ENCODE results near the gene NLRC5.

The NLRC5 gene

DNA sequence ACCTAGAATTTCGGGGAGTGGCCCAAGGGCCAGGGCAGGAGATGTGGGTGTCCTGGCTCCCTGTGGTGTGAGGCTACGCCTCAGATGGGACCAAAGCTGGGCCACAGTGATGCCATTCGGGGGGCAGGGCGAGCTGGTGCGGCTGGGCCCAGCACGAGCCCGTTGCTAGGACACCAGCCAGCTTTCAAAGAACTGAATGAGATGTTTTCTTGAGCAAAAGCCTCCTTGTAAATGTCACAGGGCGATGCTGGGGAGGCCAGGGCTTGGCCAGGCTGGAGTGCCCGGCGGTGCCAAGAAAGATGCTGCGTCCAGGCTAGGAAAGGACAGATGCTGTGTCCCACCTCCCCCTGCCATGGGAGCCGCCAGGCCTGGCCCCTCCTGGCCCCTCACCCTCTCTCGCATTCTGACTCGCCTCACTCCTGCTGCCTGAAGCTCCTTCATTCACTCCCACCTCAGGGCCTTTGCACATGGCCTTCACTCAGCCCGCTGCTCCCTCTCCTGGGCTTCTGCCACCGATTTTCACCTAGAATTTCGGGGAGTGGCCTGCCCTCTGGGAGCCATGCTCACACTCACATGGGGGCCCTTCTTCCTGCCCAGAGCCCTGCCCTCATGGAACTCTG lies 142.1 kb downstream of the NLRC5 start:
- Histone ChIP-seq H2BK5ac (ENCODE audit: low read depth, low read length, poor library complexity, severe bottlenecking) (no peak overlapping the region), H3K9ac (ENCODE audit: low read length) (no peak overlapping the region), H3K9me3 (ENCODE audit: control insufficient read depth, low read length) (no peaks in the 10 kb centered on the region), H3K36me3 (ENCODE audit: control insufficient read depth in 1 of 2, insufficient read depth in 2 of 2, low read depth in 1 of 2, low read length in 2 of 2) (peaks cover 0 to 15% of the 10 kb centered on the region in 2 experiments), H2BK15ac (ENCODE audit: low read depth, poor library complexity, severe bottlenecking) (no peak overlapping the region), H2BK12ac (ENCODE audit: low read length in 2 of 2) (no peak overlapping the region), H3K4ac (ENCODE audit: low read depth in 1 of 2, low read length in 2 of 2) (no peak overlapping the region), H4K8ac (ENCODE audit: low read length) (no peak overlapping the region), H4K91ac (ENCODE audit: low read length) (no peak overlapping the region), H3K27ac (ENCODE audit: low read length, poor library complexity, severe bottlenecking) (no peak overlapping the region), H3K4me3 (ENCODE audit: insufficient read depth in 1 of 2, low read depth in 1 of 2, low read length in 2 of 2) (no peak overlapping the region), H3K79me1 (replicated peaks; ENCODE audit: low read length, poor library complexity, severe bottlenecking) (no peaks in the 10 kb centered on the region), H2AK5ac (ENCODE audit: low read length, severe bottlenecking) (no peak overlapping the region), H3K18ac (ENCODE audit: low read depth in 1 of 2, low read length in 2 of 2) (no peak overlapping the region), H3K23ac (ENCODE audit: low read length in 2 of 2) (no peak overlapping the region), H2AFZ (ENCODE audit: low read depth, low read length) (no peak overlapping the region), H3K27me3 (ENCODE audit: control insufficient read depth in 1 of 2, insufficient read depth in 1 of 2, low read length in 2 of 2) (no peaks in the 10 kb centered on the region), H3K4me2 (ENCODE audit: low read length, poor library complexity, severe bottlenecking) (no peak overlapping the region), H2BK120ac (ENCODE audit: low read depth, low read length) (no peak overlapping the region), H3K14ac (ENCODE audit: low read length in 2 of 2) (no peak overlapping the region), H3K4me1 (ENCODE audit: control insufficient read depth, insufficient read depth, low read depth, low read length) (no peaks in the 10 kb centered on the region)
- no peak for DNase-seq
- 90% methylated on average over 17 of the region's 17 CpGs for WGBS

DNA sequence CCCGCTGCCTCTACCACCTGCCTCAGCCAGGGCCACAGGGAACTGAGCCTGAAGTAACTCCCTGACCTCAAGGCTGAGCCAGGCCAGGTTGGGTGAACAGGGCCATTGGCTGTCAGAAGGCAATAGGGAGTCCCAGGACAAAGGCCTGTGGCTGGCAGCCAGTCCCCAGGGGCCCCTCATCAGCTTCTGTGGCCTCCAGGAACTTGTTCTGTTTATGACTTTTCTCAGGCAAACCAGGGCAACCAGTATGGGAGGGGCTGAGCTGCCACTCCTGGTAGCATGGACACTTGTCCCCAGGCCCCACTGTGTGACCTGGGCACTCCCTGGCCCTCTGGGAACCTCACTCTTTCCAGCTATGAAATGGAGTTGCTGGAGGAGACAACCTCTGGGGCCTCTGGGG lies 143.1 kb downstream of the NLRC5 start:
- Histone ChIP-seq H3K27ac (ENCODE audit: low read length, poor library complexity, severe bottlenecking) (no peak overlapping the region), H2AFZ (ENCODE audit: low read depth, low read length) (no peak overlapping the region), H2BK120ac (ENCODE audit: low read depth, low read length) (no peak overlapping the region), H3K9ac (ENCODE audit: low read length) (no peak overlapping the region), H4K8ac (ENCODE audit: low read length) (no peak overlapping the region), H3K14ac (ENCODE audit: low read length in 2 of 2) (no peak overlapping the region), H2BK5ac (ENCODE audit: low read depth, low read length, poor library complexity, severe bottlenecking) (no peak overlapping the region), H3K4ac (ENCODE audit: low read depth in 1 of 2, low read length in 2 of 2) (no peak overlapping the region), H3K27me3 (ENCODE audit: control insufficient read depth in 1 of 2, insufficient read depth in 1 of 2, low read length in 2 of 2) (no peaks in the 10 kb centered on the region), H3K18ac (ENCODE audit: low read depth in 1 of 2, low read length in 2 of 2) (no peak overlapping the region), H3K9me3 (ENCODE audit: control insufficient read depth, low read length) (no peaks in the 10 kb centered on the region), H3K4me2 (ENCODE audit: low read length, poor library complexity, severe bottlenecking) (no peak overlapping the region), H3K4me3 (ENCODE audit: insufficient read depth in 1 of 2, low read depth in 1 of 2, low read length in 2 of 2) (no peak overlapping the region), H3K36me3 (ENCODE audit: control insufficient read depth in 1 of 2, insufficient read depth in 2 of 2, low read depth in 1 of 2, low read length in 2 of 2) (peaks cover 0 to 16% of the 10 kb centered on the region in 2 experiments), H2BK12ac (ENCODE audit: low read length in 2 of 2) (no peak overlapping the region), H4K91ac (ENCODE audit: low read length) (no peak overlapping the region), H2BK15ac (ENCODE audit: low read depth, poor library complexity, severe bottlenecking) (no peak overlapping the region), H2AK5ac (ENCODE audit: low read length, severe bottlenecking) (no peak overlapping the region), H3K79me1 (replicated peaks; ENCODE audit: low read length, poor library complexity, severe bottlenecking) (no peaks in the 10 kb centered on the region), H3K23ac (ENCODE audit: low read length in 2 of 2) (no peak overlapping the region), H3K4me1 (ENCODE audit: control insufficient read depth, insufficient read depth, low read depth, low read length) (no peaks in the 10 kb centered on the region)
- DNase-seq = no peak
- WGBS = 100% methylated on average over 1 of the region's 1 CpG

DNA sequence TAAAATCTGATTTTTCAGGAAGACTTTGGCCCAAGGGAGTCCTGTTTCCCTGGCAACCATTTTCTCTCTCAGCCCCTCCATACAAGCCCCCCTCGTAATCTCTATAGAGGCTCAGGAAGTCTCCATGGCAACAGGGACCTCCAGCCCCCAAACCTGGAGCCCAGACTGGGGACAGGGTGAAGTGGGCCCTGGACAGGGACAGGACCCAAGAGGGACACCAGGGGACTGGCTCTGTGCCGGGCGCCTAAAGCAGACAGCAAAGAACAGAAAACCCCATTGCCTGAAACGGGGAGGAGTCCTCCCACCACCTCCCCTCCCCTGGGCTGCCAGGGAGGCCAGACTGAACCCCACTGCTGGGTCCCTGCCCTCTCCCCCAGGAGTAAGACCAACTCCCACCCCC lies 143.7 kb downstream of the NLRC5 start:
- Histone ChIP-seq H3K27ac (ENCODE audit: low read length, poor library complexity, severe bottlenecking) (no peak overlapping the region), H2BK12ac (ENCODE audit: low read length in 2 of 2) (no peak overlapping the region), H4K8ac (ENCODE audit: low read length) (no peak overlapping the region), H3K4me2 (ENCODE audit: low read length, poor library complexity, severe bottlenecking) (no peak overlapping the region), H2AFZ (ENCODE audit: low read depth, low read length) (no peak overlapping the region), H3K4me1 (ENCODE audit: control insufficient read depth, insufficient read depth, low read depth, low read length) (no peaks in the 10 kb centered on the region), H2BK5ac (ENCODE audit: low read depth, low read length, poor library complexity, severe bottlenecking) (no peak overlapping the region), H3K36me3 (ENCODE audit: control insufficient read depth in 1 of 2, insufficient read depth in 2 of 2, low read depth in 1 of 2, low read length in 2 of 2) (peaks cover 0 to 20% of the 10 kb centered on the region in 2 experiments), H2BK120ac (ENCODE audit: low read depth, low read length) (no peak overlapping the region), H3K79me1 (replicated peaks; ENCODE audit: low read length, poor library complexity, severe bottlenecking) (no peaks in the 10 kb centered on the region), H2BK15ac (ENCODE audit: low read depth, poor library complexity, severe bottlenecking) (no peak overlapping the region), H3K9me3 (ENCODE audit: control insufficient read depth, low read length) (no peaks in the 10 kb centered on the region), H3K4me3 (ENCODE audit: insufficient read depth in 1 of 2, low read depth in 1 of 2, low read length in 2 of 2) (no peak overlapping the region), H3K9ac (ENCODE audit: low read length) (no peak overlapping the region), H3K14ac (ENCODE audit: low read length in 2 of 2) (no peak overlapping the region), H3K18ac (ENCODE audit: low read depth in 1 of 2, low read length in 2 of 2) (no peak overlapping the region), H4K91ac (ENCODE audit: low read length) (no peak overlapping the region), H2AK5ac (ENCODE audit: low read length, severe bottlenecking) (no peak overlapping the region), H3K23ac (ENCODE audit: low read length in 2 of 2) (no peak overlapping the region), H3K27me3 (ENCODE audit: control insufficient read depth in 1 of 2, insufficient read depth in 1 of 2, low read length in 2 of 2) (no peaks in the 10 kb centered on the region), H3K4ac (ENCODE audit: low read depth in 1 of 2, low read length in 2 of 2) (no peak overlapping the region)
- WGBS = 62% methylated on average over 3 of the region's 4 CpGs
- no peak for DNase-seq
